ENCODE results near the gene PPM1F. TPM values are rescaled to one million over a fixed set of nuclear protein-coding genes. Genes with fewer than 3 reads are reported as not detected.

The PPM1F gene
- total and polyA plus RNA-seq, 10 of the 15 experiments (the other 5 are each of a cell fraction or from before 2014, with no cell fraction given): 0.55 to 26.3 (median 9.7) TPM

- SMC1A ChIA-PET (ENCODE audit: uncharacterized antibody, unreplicated experiment): no interaction called here
- no peaks in the 10 kb centered on the region for H3K36me3 ChIP-seq (ENCODE audit: control insufficient read depth in 2 of 2, insufficient read depth in 2 of 2, low read length in 1 of 2)
- no peaks in the 10 kb centered on the region; a peak in 1 of 4 replicates for H3K27me3 ChIP-seq (replicated peaks in 1 of 2; ENCODE audit: control insufficient read depth in 2 of 2, insufficient read depth in 2 of 2, low read length in 1 of 2)
- CTCF ChIA-PET: no interaction called here
- H3K9me3 ChIP-seq (replicated peaks; ENCODE audit: control insufficient read depth, insufficient read depth, low read length): no peaks in the 10 kb centered on the region
- WGBS (ENCODE audit: insufficient coverage, insufficient replicate concordance, low lambda C conversion rate, missing lambda C conversion rate): 75% methylated on average over 8 of the region's 8 CpGs
- no peak overlapping the region for H3K27ac ChIP-seq (ENCODE audit: control insufficient read depth, insufficient read depth)
- DNase-seq (ENCODE audit: low read depth, low spot score) (no peak), FAIRE-seq (no peak), ATAC-seq (no peak)
- no peak overlapping the region for H2AFZ ChIP-seq (ENCODE audit: control insufficient read depth, low read depth, low read length)
- H3K79me2 ChIP-seq (ENCODE audit: control insufficient read depth, insufficient read depth, low read length): no peaks in the 10 kb centered on the region
- H3K4me1 ChIP-seq (ENCODE audit: control insufficient read depth, insufficient read depth, low read length): no peaks in the 10 kb centered on the region
- in situ Hi-C loops (cut with MboI): no loop called here
- H4K20me1 ChIP-seq (ENCODE audit: control insufficient read depth, insufficient read depth): no peaks in the 10 kb centered on the region
- BruUV-seq (replicated peaks): no TSS peak
- TF ChIP-seq TARDBP (IDR thresholded peaks at IDR 0.05; ENCODE audit: borderline replicate concordance): no peak
- TF ChIP-seq ZNF384 (IDR thresholded peaks at IDR 0.05; ENCODE audit: borderline replicate concordance, low read depth, low read length): no peak
- no peak for TF ChIP-seq NFYA (IDR thresholded peaks at IDR 0.05; ENCODE audit: borderline replicate concordance, low read depth, low read length)
- TF ChIP-seq NR2F1 (conservative IDR thresholded peaks at IDR 0.05): no peak
- TF ChIP-seq SUPT20H (IDR thresholded peaks at IDR 0.05; ENCODE audit: borderline replicate concordance, control insufficient read depth, low read depth, low read length): no peak
- TF ChIP-seq HSF1 (IDR thresholded peaks at IDR 0.05; ENCODE audit: low read depth, low read length): no peak
- no peak for TF ChIP-seq STAT3 (IDR thresholded peaks at IDR 0.05; ENCODE audit: low read depth, low read length)
- TF ChIP-seq MEF2A (IDR thresholded peaks at IDR 0.05; ENCODE audit: insufficient read depth, low read depth, low read length): no peak
- TF ChIP-seq CEBPZ (IDR thresholded peaks at IDR 0.05; ENCODE audit: low read depth, low read length): no peak
- TF ChIP-seq IKZF2 (IDR thresholded peaks at IDR 0.05): no peak
- TF ChIP-seq PAX8 (IDR thresholded peaks at IDR 0.05): no peak
- no peak for TF ChIP-seq IRF5 (IDR thresholded peaks at IDR 0.05; ENCODE audit: borderline replicate concordance)
- no peak for TF ChIP-seq ZNF274 (IDR thresholded peaks at IDR 0.05; ENCODE audit: insufficient read depth, insufficient read length)
- no peak for TF ChIP-seq RELA (IDR thresholded peaks at IDR 0.05; ENCODE audit: borderline replicate concordance, partially characterized antibody)
- TF ChIP-seq JUNB (IDR thresholded peaks at IDR 0.05): no peak
- POLR2A ChIA-PET: no interaction called here
- RAD21 ChIA-PET (ENCODE audit: unreplicated experiment): no interaction called here
- intact Hi-C loops (cut with micrococcal nuclease; ENCODE audit: unreplicated experiment): no loop called here
- H3K4me3 ChIP-seq: no peak overlapping the region
- no peak overlapping the region for H3K4me2 ChIP-seq (ENCODE audit: control insufficient read depth, insufficient read depth)
- no peak overlapping the region for H3K9ac ChIP-seq (ENCODE audit: control insufficient read depth, insufficient read depth, low read length)
Measured at GRCh38 chr22:21894799-21895198, 57.8 kb downstream of the PPM1F start.

Measured in GM12878 (cell line).